GM21528 (cell line): ENCODE measurements around the gene DUSP5.
A peak's percentile ranks its signal among the peaks of the same experiment; 100 is the strongest.

Experiments
- ATAC-seq: cut with Tn5 transposase; IDR thresholded peaks from one replicate; pipeline ENCODE4 v1.9.1; 2021; ENCODE audit warnings: mild to moderate bottlenecking, moderate library complexity; ENCODE audit not compliant: unreplicated experiment, low FRiP score

DUSP5 gene

DNA sequence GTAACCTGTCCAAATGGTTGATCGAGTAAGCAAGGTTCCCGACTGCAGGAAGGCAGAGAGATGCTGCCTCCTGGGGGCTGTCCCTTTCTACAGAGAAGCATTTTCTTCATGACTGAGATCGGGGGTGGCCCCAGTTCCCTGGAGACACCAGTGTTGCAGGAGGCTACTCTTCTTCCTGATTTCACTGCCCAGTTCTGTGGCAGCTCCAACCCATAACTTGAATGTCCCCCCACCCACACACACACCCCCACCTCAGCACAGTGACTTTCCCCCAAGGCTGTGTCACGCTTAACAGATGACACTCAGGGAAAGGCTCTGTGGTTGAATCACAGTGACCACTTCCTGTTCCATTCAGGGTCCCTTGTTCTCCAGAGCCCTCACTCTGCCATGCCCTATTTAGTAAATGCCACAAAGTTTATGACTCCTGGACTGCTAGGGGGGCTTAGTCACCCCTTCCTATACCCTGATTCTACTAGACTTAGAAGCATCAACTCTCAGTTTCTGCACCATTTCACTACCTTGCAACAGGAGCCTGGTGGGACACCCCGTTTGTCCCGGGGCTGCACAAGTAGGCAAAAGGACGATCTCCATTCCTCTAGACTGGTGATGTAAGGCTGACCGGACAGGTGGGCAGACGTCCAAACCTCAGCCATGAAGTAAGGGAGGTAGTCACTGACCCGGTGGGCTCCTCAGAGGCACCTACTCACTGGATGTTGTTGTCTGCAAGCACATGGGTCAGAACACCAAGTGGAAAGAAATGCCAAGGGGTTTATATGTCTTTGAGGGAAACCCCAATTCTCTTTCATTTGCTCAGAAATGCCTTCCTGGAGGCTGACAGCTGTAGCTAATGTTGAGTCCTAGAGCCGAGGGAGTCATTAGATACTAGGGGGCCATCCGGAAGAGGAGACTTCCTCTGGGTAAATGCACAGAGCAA, 38.5 kb downstream of the DUSP5 start:
- peak; percentile 76 for ATAC-seq

- no peak for ATAC-seq
Measured at GRCh38 chr10:110539091-110539490, 41.4 kb downstream of the DUSP5 start.

DNA sequence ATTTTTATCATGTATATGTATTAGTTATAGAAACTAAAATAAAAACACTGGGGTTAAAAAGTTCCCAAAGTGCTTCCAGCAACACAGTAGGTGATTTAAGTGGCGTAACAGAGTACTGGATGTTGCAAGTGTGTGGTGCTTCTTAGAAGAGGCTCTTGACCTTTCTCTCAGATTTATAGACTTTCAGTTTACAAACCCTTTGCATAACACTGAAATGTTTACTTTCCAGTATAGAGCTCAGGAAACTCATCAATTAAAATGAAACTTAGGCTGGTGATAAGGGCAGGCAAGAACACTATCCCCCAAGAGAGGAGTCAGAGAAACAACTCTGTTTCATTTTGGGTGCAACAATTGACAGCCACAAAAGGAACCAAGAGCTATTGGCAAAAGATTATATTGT, 42.3 kb downstream of the DUSP5 start:
- ATAC-seq: no peak

- no peak for ATAC-seq
Measured at GRCh38 chr10:110544958-110545537, 47.3 kb downstream of the DUSP5 start.

- ATAC-seq: no peak
Measured at GRCh38 chr10:110546077-110546476, 48.4 kb downstream of the DUSP5 start.

GRCh38 chr10:110546499-110547110, 48.9 kb downstream of the DUSP5 start:
- ATAC-seq: no peak

DNA sequence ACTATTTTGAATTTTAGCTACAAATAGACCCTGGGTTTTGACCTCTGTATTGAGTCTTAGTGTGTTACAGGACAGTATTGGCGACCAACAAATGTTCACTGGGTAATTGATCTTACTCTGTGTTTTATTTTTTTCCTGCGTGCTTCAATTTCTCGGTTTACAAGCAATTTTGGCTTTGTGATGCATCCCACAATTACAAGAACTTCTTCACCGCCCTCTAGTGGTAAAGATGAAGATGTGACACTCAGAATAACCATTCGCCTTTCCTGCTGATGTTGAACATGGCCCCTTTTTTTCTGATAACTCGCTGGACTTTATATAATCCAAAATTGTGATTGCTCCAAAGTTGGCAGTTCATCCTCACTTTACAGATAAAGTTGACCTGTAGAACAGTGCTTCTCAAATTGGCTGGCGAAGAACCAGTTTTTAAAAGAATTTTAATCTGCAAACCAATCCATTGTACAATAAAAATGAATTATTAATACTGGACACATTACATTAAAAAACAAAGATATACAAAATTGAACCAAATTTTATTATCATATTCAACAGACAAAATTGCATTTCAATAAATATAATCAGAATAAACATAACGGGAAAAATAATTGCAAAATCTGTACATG, 49.5 kb downstream of the DUSP5 start:
- no peak for ATAC-seq

DNA sequence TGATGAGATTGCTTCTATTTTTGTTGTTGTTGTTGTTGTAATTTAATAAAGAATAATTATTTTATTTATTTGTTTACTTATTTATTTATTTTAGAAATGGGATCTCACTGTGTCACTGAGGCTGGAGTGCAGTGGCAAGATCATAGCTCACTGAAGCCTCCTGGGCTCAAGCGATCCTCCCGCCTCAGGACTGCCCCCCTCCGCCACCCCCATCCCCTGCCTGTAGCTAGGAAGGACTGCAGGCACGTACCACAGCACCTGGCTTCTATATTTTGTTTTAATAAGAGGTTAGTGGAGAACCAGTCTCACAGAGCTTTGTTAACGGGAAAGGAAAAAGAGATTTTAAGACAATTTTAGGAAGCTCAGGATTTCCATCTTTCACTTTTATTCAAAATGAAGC, 50.3 kb downstream of the DUSP5 start:
- no peak for ATAC-seq

DNA sequence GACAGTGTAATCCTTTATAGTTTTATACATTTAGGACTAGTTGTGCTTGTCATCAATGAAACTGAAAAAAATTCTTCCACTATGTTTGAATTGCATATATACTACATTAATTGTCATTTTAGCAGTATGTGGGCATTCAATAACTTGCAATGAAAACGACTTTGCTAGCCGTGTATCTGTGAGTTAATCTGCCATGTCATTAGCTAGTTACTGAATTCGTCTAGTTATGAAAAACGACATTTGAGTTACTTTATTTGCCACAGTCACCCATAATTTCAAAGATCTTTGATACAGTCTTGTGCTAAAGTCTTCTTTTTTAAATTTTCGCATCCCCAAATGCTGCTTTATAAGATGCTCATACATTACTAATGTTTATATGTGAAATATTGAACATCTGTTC, 51.5 kb downstream of the DUSP5 start:
- no peak for ATAC-seq

DNA sequence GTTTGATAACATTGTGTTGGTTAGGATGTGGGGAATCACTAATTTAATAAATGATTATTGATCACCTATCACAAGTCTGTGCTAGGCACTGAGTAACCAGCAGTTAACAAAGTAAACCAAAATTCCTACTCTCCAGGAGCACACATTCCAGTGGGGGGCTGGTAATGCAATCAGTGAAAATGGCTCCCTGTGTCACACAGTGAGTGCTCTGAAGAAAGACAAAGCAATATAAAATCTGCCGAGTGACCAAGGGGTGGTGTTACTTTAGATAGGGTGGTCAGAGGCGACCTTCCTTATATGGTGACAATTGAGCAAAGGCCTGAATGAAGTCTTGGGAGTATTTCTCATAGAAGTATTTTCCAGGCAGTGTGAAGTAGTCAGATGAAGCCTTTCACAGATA, 56.2 kb downstream of the DUSP5 start:
- ATAC-seq: no peak

DNA sequence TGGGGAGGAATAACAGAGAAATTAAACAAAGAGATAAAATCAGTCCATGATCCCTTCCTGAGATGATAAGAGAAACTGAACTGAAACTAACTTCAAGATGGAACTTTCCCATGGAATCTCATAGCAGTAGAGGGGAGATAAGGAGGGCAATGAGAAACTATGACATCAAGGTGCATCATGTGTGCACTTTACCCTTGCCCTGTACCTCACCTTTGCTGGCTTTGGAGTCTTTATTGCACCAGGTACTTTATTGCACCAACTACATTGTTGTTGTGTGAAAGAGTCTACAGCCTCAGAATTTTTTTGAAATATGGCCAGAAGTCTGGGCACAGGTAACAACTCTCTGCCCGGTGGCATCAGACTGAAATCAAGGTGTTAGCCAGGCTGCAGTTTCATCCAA, 58.6 kb downstream of the DUSP5 start:
- ATAC-seq: no peak

DNA sequence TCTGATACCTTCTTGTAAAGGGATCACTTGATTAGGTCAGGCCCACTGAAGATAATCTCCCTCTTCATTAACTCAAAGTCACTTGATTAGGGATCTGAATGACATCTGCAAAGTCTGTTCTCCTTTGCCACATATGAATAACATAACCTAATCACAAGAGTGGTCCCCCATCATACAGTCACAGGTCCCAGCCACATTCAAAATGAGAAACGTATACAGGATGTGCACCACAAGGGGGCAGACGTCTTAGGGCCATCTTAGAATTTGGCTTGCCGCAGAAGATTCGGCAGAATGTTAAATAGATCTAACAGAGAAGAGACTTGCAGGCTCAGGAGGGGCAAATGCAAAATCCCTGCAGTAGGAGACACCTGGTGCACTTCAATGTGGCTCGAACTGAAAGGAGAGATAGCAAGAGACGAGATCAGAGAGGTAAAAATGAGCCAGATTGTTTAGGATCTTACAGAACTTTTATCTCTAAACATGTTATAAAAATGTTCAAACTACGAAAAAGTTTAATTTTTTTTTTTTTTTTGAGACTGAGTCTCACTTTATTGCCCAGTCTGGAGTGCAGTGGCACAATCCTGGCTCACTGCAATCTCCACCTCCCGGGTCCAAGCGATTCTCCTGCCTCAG, 59.4 kb downstream of the DUSP5 start:
- ATAC-seq: no peak

GRCh38 chr10:110558041-110558440, 60.3 kb downstream of the DUSP5 start:
- no peak for ATAC-seq

- no peak for ATAC-seq
Measured at GRCh38 chr10:110560012-110560411, 62.3 kb downstream of the DUSP5 start.
